NCI-H1092 (cell line): ENCODE results near the gene OPN1SW.

Source experiments
- DNase-seq: peaks from one replicate; lab custom pipeline; 2025; lab: John Stamatoyannopoulos, UW

The OPN1SW gene

GRCh38 chr7:128793181-128793547 is 17.6 kb upstream of the OPN1SW start:
- DNase-seq, result no peak

GRCh38 chr7:128792471-128793180 is 17.0 kb upstream of the OPN1SW start:
- peak; percentile 15 for DNase-seq

GRCh38 chr7:128791972-128792327 is 16.4 kb upstream of the OPN1SW start:
- no peak for DNase-seq

GRCh38 chr7:128791121-128791971 is 15.8 kb upstream of the OPN1SW start, which contains the start of gene CCDC136:
TSS of gene CCDC136 (plus strand) at chr7:128791968. CDS start at chr7:128792412, 444 bp downstream.
- DNase-seq, result peak; percentile 35

- no peak for DNase-seq
Observed at GRCh38 chr7:128790315-128791041, 14.9 kb upstream of the OPN1SW start.

- no peak for DNase-seq
Observed at GRCh38 chr7:128788446-128789412, 13.1 kb upstream of the OPN1SW start.

- no peak for DNase-seq
Observed at GRCh38 chr7:128785738-128786137, 10.1 kb upstream of the OPN1SW start.

- DNase-seq, result no peak
Observed at GRCh38 chr7:128783143-128783861, 7.7 kb upstream of the OPN1SW start.

- DNase-seq, result no peak
Observed at GRCh38 chr7:128781851-128782250, 6.3 kb upstream of the OPN1SW start.

GRCh38 chr7:128781126-128781525 is 5.5 kb upstream of the OPN1SW start:
- no peak for DNase-seq

GRCh38 chr7:128778946-128779345 is 3.4 kb upstream of the OPN1SW start:
- DNase-seq, result no peak

GRCh38 chr7:128777156-128778123 is 1.8 kb upstream of the OPN1SW start:
- no peak for DNase-seq

- DNase-seq, result no peak
Observed at GRCh38 chr7:128774921-128775320, 673 bp downstream of the OPN1SW start.

GRCh38 chr7:128774029-128774689 is 1.4 kb downstream of the OPN1SW start:
- no peak for DNase-seq

- DNase-seq, result no peak
Observed at GRCh38 chr7:128773604-128774003, 2.0 kb downstream of the OPN1SW start.

GRCh38 chr7:128770233-128770632 is 5.4 kb downstream of the OPN1SW start:
- no peak for DNase-seq

GRCh38 chr7:128767475-128768110 is 8.0 kb downstream of the OPN1SW start:
- DNase-seq, result no peak

GRCh38 chr7:128763541-128763940 is 12.1 kb downstream of the OPN1SW start:
- DNase-seq, result no peak

- no peak for DNase-seq
Observed at GRCh38 chr7:128759242-128759641, 16.4 kb downstream of the OPN1SW start.
